Neuron (in vitro differentiated cells): Measurements from ENCODE around the gene SHROOM3.

Source experiments
- H2AFZ ChIP-seq: one replicate; pipeline ENCODE4 v1.6.1; 2013; ENCODE audit warnings: low read depth, mild to moderate bottlenecking, inconsistent platforms, low read length, moderate library complexity
- H3K27me3 ChIP-seq: one replicate; pipeline ENCODE4 v1.6.1; 2013; ENCODE audit warnings: low read length; ENCODE audit not compliant: insufficient read depth
- H3K36me3 ChIP-seq: one replicate; pipeline ENCODE4 v1.6.1; 2013; ENCODE audit warnings: low read length; ENCODE audit not compliant: insufficient read depth
- H3K4me1 ChIP-seq: one replicate; pipeline ENCODE4 v1.6.1; 2013; ENCODE audit warnings: low read length; ENCODE audit not compliant: insufficient read depth
- H3K4me3 ChIP-seq: 2 replicates; pipeline ENCODE4 v1.5.1; 2013; ENCODE audit warnings: mild to moderate bottlenecking, low read length, moderate library complexity
- H3K9me3 ChIP-seq: one replicate; pipeline ENCODE4 v1.6.1; 2013; ENCODE audit warnings: low read length

Gene SHROOM3

GRCh38 chr4:76780781-76781697 is 346.0 kb downstream of the SHROOM3 start:
- Histone ChIP-seq H3K4me1 (peaks cover 8% of the 10 kb centered on the region), H3K4me3 (no peak overlapping the region), H2AFZ (no peak overlapping the region), H3K36me3 (peaks cover 67% of the 10 kb centered on the region), H3K9me3 (peaks cover 5% of the 10 kb centered on the region), H3K27me3 (no peaks in the 10 kb centered on the region)

- Histone ChIP-seq H3K27me3 (no peaks in the 10 kb centered on the region), H2AFZ (no peak overlapping the region), H3K36me3 (peaks cover 75% of the 10 kb centered on the region), H3K9me3 (peaks cover 6% of the 10 kb centered on the region), H3K4me3 (no peak overlapping the region), H3K4me1 (peaks cover 8% of the 10 kb centered on the region)
Observed at GRCh38 chr4:76781698-76782595, 346.9 kb downstream of the SHROOM3 start.

- H3K9me3 ChIP-seq: peaks cover 6% of the 10 kb centered on the region
- no peak overlapping the region for H2AFZ ChIP-seq
- H3K4me3 ChIP-seq: no peak overlapping the region
- H3K36me3 ChIP-seq: peaks cover 72% of the 10 kb centered on the region
- peaks cover 8% of the 10 kb centered on the region for H3K4me1 ChIP-seq
- no peaks in the 10 kb centered on the region for H3K27me3 ChIP-seq
Observed at GRCh38 chr4:76782837-76783236, 347.8 kb downstream of the SHROOM3 start.

GRCh38 chr4:76783836-76784235 is 348.8 kb downstream of the SHROOM3 start:
- Histone ChIP-seq H3K4me1 (peaks cover 8% of the 10 kb centered on the region), H2AFZ (no peak overlapping the region), H3K9me3 (peaks cover 6% of the 10 kb centered on the region), H3K4me3 (no peak overlapping the region), H3K27me3 (no peaks in the 10 kb centered on the region), H3K36me3 (peaks cover 63% of the 10 kb centered on the region)

- H3K9me3 ChIP-seq: peaks cover 5% of the 10 kb centered on the region
- H2AFZ ChIP-seq: no peak overlapping the region
- H3K27me3 ChIP-seq: no peaks in the 10 kb centered on the region
- peaks cover 59% of the 10 kb centered on the region for H3K36me3 ChIP-seq
- H3K4me3 ChIP-seq: no peak overlapping the region
- peaks cover 8% of the 10 kb centered on the region for H3K4me1 ChIP-seq
Observed at GRCh38 chr4:76784237-76784636, 349.2 kb downstream of the SHROOM3 start.

GRCh38 chr4:76787898-76788297 is 352.9 kb downstream of the SHROOM3 start:
- H3K9me3 ChIP-seq: peaks cover 5% of the 10 kb centered on the region
- H2AFZ ChIP-seq: no peak overlapping the region
- no peaks in the 10 kb centered on the region for H3K4me1 ChIP-seq
- peaks cover 26% of the 10 kb centered on the region for H3K36me3 ChIP-seq
- H3K4me3 ChIP-seq: no peak overlapping the region
- no peaks in the 10 kb centered on the region for H3K27me3 ChIP-seq

- peaks cover 2% of the 10 kb centered on the region for H3K4me1 ChIP-seq
Observed at GRCh38 chr4:76790377-76790776, 355.3 kb downstream of the SHROOM3 start.

GRCh38 chr4:76791479-76791878 is 356.4 kb downstream of the SHROOM3 start:
- Histone ChIP-seq H3K4me3 (no peak overlapping the region), H3K4me1 (peaks cover 2% of the 10 kb centered on the region), H2AFZ (no peak overlapping the region), H3K9me3 (peaks cover 5% of the 10 kb centered on the region), H3K36me3 (peaks cover 6% of the 10 kb centered on the region), H3K27me3 (no peaks in the 10 kb centered on the region)

More at GRCh38 chr4:76790377-76790776, 355.3 kb downstream of the SHROOM3 start:
- H3K27me3 ChIP-seq: no peaks in the 10 kb centered on the region
- peaks cover 5% of the 10 kb centered on the region for H3K9me3 ChIP-seq
- H3K36me3 ChIP-seq: peaks cover 11% of the 10 kb centered on the region
- H3K4me3 ChIP-seq: no peak overlapping the region
- H2AFZ ChIP-seq: no peak overlapping the region

- no peak overlapping the region for H3K4me3 ChIP-seq
- no peak overlapping the region for H2AFZ ChIP-seq
- H3K9me3 ChIP-seq: peaks cover 3% of the 10 kb centered on the region
- H3K27me3 ChIP-seq: no peaks in the 10 kb centered on the region
- no peaks in the 10 kb centered on the region for H3K36me3 ChIP-seq
- peaks cover 2% of the 10 kb centered on the region for H3K4me1 ChIP-seq
Observed at GRCh38 chr4:76792418-76792817, 357.4 kb downstream of the SHROOM3 start.

GRCh38 chr4:76795243-76795642 is 360.2 kb downstream of the SHROOM3 start:
- no peaks in the 10 kb centered on the region for H3K27me3 ChIP-seq
- no peak overlapping the region for H3K4me3 ChIP-seq
- H3K4me1 ChIP-seq: peaks cover 2% of the 10 kb centered on the region
- no peaks in the 10 kb centered on the region for H3K36me3 ChIP-seq
- no peaks in the 10 kb centered on the region for H3K9me3 ChIP-seq
- H2AFZ ChIP-seq: no peak overlapping the region

- Histone ChIP-seq H3K9me3 (no peaks in the 10 kb centered on the region), H3K4me3 (no peak overlapping the region), H3K27me3 (no peaks in the 10 kb centered on the region), H2AFZ (no peak overlapping the region), H3K36me3 (no peaks in the 10 kb centered on the region), H3K4me1 (peaks cover 19% of the 10 kb centered on the region)
Observed at GRCh38 chr4:76799140-76799539, 364.1 kb downstream of the SHROOM3 start.

- H3K9me3 ChIP-seq: no peaks in the 10 kb centered on the region
- no peak overlapping the region for H3K4me3 ChIP-seq
- H3K36me3 ChIP-seq: no peaks in the 10 kb centered on the region
- H3K4me1 ChIP-seq: peaks cover 19% of the 10 kb centered on the region
- H3K27me3 ChIP-seq: no peaks in the 10 kb centered on the region
- no peak overlapping the region for H2AFZ ChIP-seq
Observed at GRCh38 chr4:76799718-76800117, 364.7 kb downstream of the SHROOM3 start.

- Histone ChIP-seq H2AFZ (no peak overlapping the region), H3K9me3 (no peaks in the 10 kb centered on the region), H3K4me3 (no peak overlapping the region), H3K27me3 (no peaks in the 10 kb centered on the region), H3K4me1 (peaks cover 17% of the 10 kb centered on the region), H3K36me3 (no peaks in the 10 kb centered on the region)
Observed at GRCh38 chr4:76800902-76801301, 365.9 kb downstream of the SHROOM3 start.
